CD14-positive monocyte (primary cell): Measurements from ENCODE around the gene TMEM164. TPM values are rescaled to one million over a fixed set of nuclear protein-coding genes. Genes with fewer than 3 reads are reported as not detected.

Experiments
- DNase-seq, 3 donors: peaks; one replicate each; pipeline ENCODE4 v3.0.0-alpha.2; 2011 to 2022
- H2AFZ ChIP-seq: 2 replicates; pipeline ENCODE4 v1.6.0; 2012; ENCODE audit warnings: mild to moderate bottlenecking, low read depth, low read length, inconsistent platforms; ENCODE audit not compliant: insufficient read depth, poor library complexity, severe bottlenecking
- H3K27ac ChIP-seq, 2 donors: 1 replicate in 1 of 2; 2 replicates in 1 of 2; pipeline ENCODE4 v1.5.1; 2012 to 2013; ENCODE audit warnings: low read length in 2 of 2, control low read depth in 1 of 2, inconsistent platforms in 1 of 2, low read depth in 1 of 2, mild to moderate bottlenecking in 1 of 2
- H3K27me3 ChIP-seq, 2 donors: one replicate each; pipeline versions ENCODE4 v1.6.0 to v1.6.1; 2011 to 2013; ENCODE audit warnings: low read length in 2 of 2; ENCODE audit not compliant: control insufficient read depth in 2 of 2, insufficient read depth in 2 of 2
- H3K36me3 ChIP-seq, 2 donors: replicated peaks in 1 of 2; 1 replicate in 1 of 2; 2 replicates in 1 of 2; pipeline versions ENCODE4 v1.5.1 to v1.6.1; 2012 to 2013; ENCODE audit warnings: low read length in 2 of 2, control low read depth in 1 of 2, inconsistent platforms in 1 of 2, mild to moderate bottlenecking in 1 of 2; ENCODE audit not compliant: insufficient read depth in 2 of 2, control insufficient read depth in 1 of 2
- H3K4me1 ChIP-seq, 2 donors: 1 replicate in 1 of 2; 2 replicates in 1 of 2; pipeline versions ENCODE4 v1.5.1 to v1.6.1; 2012 to 2013; ENCODE audit warnings: low read length in 2 of 2, control low read depth in 1 of 2, inconsistent platforms in 1 of 2, mild to moderate bottlenecking in 1 of 2, moderate library complexity in 1 of 2; ENCODE audit not compliant: insufficient read depth in 2 of 2, control insufficient read depth in 1 of 2
- H3K4me2 ChIP-seq: replicated peaks from 2 replicates; pipeline ENCODE3; 2012; ENCODE audit warnings: low read length, moderate library complexity, mild to moderate bottlenecking; ENCODE audit not compliant: poor library complexity, severe bottlenecking; ENCODE audit errors: extremely low read depth
- H3K4me3 ChIP-seq, 3 experiments: fragments of 200-600 bp in 1 of 3; sonication (generic) in 1 of 3; replicated peaks in 1 of 3; 1 replicate in 2 of 3; 2 replicates in 1 of 3; pipeline ENCODE4 v1.5.1; 2011 to 2013; ENCODE audit warnings: low read length in 3 of 3, mild to moderate bottlenecking in 3 of 3, control low read depth in 2 of 3, low read depth in 2 of 3, inconsistent platforms in 1 of 3, moderate library complexity in 1 of 3
- H3K79me2 ChIP-seq: 2 replicates; pipeline ENCODE4 v1.6.0; 2012; ENCODE audit warnings: mild to moderate bottlenecking, control low read depth, inconsistent platforms, low read length, moderate library complexity; ENCODE audit not compliant: insufficient read depth
- H3K9ac ChIP-seq: 2 replicates; pipeline ENCODE4 v1.6.0; 2017; ENCODE audit warnings: low read length, mild to moderate bottlenecking; ENCODE audit not compliant: insufficient read depth, poor library complexity, severe bottlenecking
- H3K9me3 ChIP-seq, 2 donors: replicated peaks in 1 of 2; 1 replicate in 1 of 2; 2 replicates in 1 of 2; pipeline versions ENCODE4 v1.5.1 to v1.6.1; 2012 to 2013; ENCODE audit warnings: low read length in 2 of 2, control low read depth in 1 of 2; ENCODE audit not compliant: control insufficient read depth in 1 of 2, insufficient read depth in 1 of 2
- H4K20me1 ChIP-seq: 2 replicates; pipeline ENCODE4 v1.6.0; 2012; ENCODE audit warnings: mild to moderate bottlenecking, low read length, control low read depth, moderate library complexity; ENCODE audit not compliant: insufficient read depth
- H3K27ac Mint-ChIP-seq, 7 donors: one replicate each; pipeline ENCODE4 v1.8.0; 2020; ENCODE audit warnings: mild to moderate bottlenecking in 7 of 7, mixed read lengths in 7 of 7, moderate library complexity in 6 of 7, inconsistent platforms in 2 of 7
- H3K27me3 Mint-ChIP-seq, 3 donors: one replicate each; pipeline ENCODE4 v1.8.0; 2021 to 2022; ENCODE audit warnings: low read depth in 3 of 3, mild to moderate bottlenecking in 3 of 3, mixed read lengths in 3 of 3, moderate library complexity in 3 of 3, inconsistent platforms in 1 of 3
- H3K36me3 Mint-ChIP-seq, 2 donors: one replicate each; pipeline ENCODE4 v1.8.0; 2020; ENCODE audit warnings: mixed read lengths in 2 of 2, inconsistent platforms in 1 of 2, mild to moderate bottlenecking in 1 of 2
- H3K4me1 Mint-ChIP-seq: one replicate; pipeline ENCODE4 v1.8.0; 2020; ENCODE audit warnings: mild to moderate bottlenecking, mixed read lengths
- H3K4me3 Mint-ChIP-seq, 2 donors: one replicate each; pipeline ENCODE4 v1.8.0; 2020; ENCODE audit warnings: mild to moderate bottlenecking in 2 of 2, mixed read lengths in 2 of 2, moderate library complexity in 1 of 2
- H3K9me3 Mint-ChIP-seq, 7 donors: one replicate each; pipeline ENCODE4 v1.8.0; 2020 to 2022; ENCODE audit warnings: mixed read lengths in 7 of 7, mild to moderate bottlenecking in 6 of 7, moderate library complexity in 6 of 7, inconsistent platforms in 2 of 7
- WGBS: methylation state at CpG from one replicate; pipeline ENCODE4 v1.1.5; 2013; ENCODE audit warnings: missing lambda C conversion rate; ENCODE audit not compliant: insufficient coverage; 5-methylcytosine and 5-hydroxymethylcytosine counted together
- intact Hi-C, 2 donors: fragments of 100-400 bp; cut with micrococcal nuclease; formaldehyde crosslinking; loops; one replicate each; pipeline versions ENCODE4 v1.15.0 to v1.15.1; 2023
- polyA plus RNA-seq, 3 donors: library from polyadenylated mRNA; depleted of rRNA in 1 of 3; unstranded in 2 of 3; stranded (reverse) in 1 of 3; fragments of 300-500 nt in 2 of 3; fragments of >200 nt in 1 of 3; fragmentation: Illumina TruSeq in 2 of 3; gene quantifications; 1 replicate in 2 of 3; 2 replicates in 1 of 3; pipeline ENCODE4 v1.2.3, GENCODE V29; 2012 to 2021
- TF ChIP-seq, protein P1 (sequence below): fragments of 200-600 bp; IDR thresholded peaks from one replicate; pipeline ENCODE4 v1.8.0; 2022; ENCODE audit warnings: antibody characterized with exemption, mild to moderate bottlenecking

TMEM164 gene
- polyA plus RNA-seq, 3 donors = 5.3 to 39.5 (median 7.3) TPM

DNA sequence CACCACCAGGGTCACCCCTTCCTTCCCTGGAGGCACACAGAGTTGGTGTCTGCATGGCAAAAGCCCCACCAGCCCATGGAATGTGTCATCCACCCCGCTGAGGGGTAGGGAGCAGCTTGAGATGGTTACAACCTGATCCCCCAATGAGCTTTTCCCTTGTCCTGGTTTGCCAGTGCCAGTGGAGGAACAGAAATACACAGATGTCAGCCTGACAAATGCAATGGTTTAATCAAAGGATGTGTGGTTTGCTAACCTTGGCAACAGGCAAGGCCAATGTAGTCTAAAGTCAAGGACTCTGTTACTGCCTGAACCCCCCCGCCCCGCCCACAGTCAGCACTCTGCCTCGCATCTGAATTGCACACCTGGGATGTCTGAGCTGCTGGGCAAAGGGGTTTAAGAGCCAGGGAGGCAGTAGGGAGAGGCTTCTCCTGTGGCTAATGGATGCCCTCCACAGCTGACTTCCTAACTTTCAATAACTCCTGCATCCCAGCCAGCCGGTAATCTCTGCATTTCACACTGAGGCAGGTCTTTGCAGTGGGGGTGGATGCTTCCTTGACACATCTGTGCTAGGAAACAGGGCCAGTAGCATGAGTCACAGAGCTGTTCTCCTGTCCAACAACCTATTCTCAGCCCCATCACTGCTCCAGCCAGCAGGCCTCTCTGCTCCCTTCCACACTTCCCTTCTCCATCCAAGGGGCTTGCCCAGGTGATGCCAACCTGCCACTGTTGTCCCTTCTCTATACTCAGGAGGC is 177.4 kb downstream of the TMEM164 start:
- Histone ChIP-seq H3K4me2 (no peak overlapping the region), H3K36me3 (peaks cover 19 to 65% of the 10 kb centered on the region in 2 donors), H3K27ac (no peak overlapping the region), H3K9ac (no peak overlapping the region), H3K4me3 (no peak overlapping the region), H4K20me1 (peaks cover 49% of the 10 kb centered on the region), H2AFZ (no peak overlapping the region), H3K4me1 (peaks cover 0 to 2% of the 10 kb centered on the region in 2 donors), H3K79me2 (no peaks in the 10 kb centered on the region), H3K27me3 (no peaks in the 10 kb centered on the region), H3K9me3 (no peaks in the 10 kb centered on the region)
- TF ChIP-seq, protein P1, sequence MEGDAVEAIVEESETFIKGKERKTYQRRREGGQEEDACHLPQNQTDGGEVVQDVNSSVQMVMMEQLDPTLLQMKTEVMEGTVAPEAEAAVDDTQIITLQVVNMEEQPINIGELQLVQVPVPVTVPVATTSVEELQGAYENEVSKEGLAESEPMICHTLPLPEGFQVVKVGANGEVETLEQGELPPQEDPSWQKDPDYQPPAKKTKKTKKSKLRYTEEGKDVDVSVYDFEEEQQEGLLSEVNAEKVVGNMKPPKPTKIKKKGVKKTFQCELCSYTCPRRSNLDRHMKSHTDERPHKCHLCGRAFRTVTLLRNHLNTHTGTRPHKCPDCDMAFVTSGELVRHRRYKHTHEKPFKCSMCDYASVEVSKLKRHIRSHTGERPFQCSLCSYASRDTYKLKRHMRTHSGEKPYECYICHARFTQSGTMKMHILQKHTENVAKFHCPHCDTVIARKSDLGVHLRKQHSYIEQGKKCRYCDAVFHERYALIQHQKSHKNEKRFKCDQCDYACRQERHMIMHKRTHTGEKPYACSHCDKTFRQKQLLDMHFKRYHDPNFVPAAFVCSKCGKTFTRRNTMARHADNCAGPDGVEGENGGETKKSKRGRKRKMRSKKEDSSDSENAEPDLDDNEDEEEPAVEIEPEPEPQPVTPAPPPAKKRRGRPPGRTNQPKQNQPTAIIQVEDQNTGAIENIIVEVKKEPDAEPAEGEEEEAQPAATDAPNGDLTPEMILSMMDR = no peak
- Mint-ChIP-seq H3K36me3 (peaks cover 35 to 43% of the 10 kb centered on the region in 2 donors), H3K27me3 (peaks cover 0 to 6% (median 0%) of the 10 kb centered on the region in 3 donors), H3K4me3 (no peak overlapping the region), H3K27ac (no peak overlapping the region), H3K4me1 (peaks cover 2% of the 10 kb centered on the region), H3K9me3 (no peaks in the 10 kb centered on the region)
- intact Hi-C loops = no loop called here
- no peak for DNase-seq
- no CpG with 5 or more reads among the region's 5 CpGs for WGBS

DNA sequence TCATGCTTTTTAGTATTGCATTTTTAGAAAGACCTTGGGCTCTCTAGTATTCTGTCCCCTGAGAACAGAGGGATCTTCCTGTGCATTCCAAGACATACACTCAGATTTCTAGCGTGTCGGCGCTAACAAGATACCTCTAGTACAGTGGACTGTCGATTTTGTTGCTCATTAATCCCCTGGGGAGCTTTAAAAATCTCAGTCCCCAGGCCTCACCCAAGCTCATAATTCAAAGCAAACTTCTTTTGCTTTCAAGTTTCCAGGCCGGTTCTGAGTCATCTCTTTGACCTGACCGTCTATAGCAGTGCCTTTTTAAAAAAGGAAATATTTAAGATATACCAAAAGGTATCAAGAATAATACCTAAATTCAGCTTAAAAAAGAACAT is 178.0 kb downstream of the TMEM164 start:
- Mint-ChIP-seq H3K27ac (no peak overlapping the region), H3K36me3 (peaks cover 33 to 41% of the 10 kb centered on the region in 2 donors), H3K4me3 (no peak overlapping the region), H3K4me1 (no peaks in the 10 kb centered on the region), H3K27me3 (peaks cover 0 to 6% (median 0%) of the 10 kb centered on the region in 3 donors), H3K9me3 (no peaks in the 10 kb centered on the region)
- no peak overlapping the region for H3K9ac ChIP-seq
- H3K27me3 ChIP-seq = no peaks in the 10 kb centered on the region
- intact Hi-C loops = no loop called here
- TF ChIP-seq, protein P1 = no peak
- no peaks in the 10 kb centered on the region for H3K79me2 ChIP-seq
- no peak overlapping the region for H3K4me3 ChIP-seq
- H2AFZ ChIP-seq = no peak overlapping the region
- WGBS = 100% methylated on average over 1 of the region's 6 CpGs
- H3K4me1 ChIP-seq = no peaks in the 10 kb centered on the region
- H3K9me3 ChIP-seq = no peaks in the 10 kb centered on the region
- no peak for DNase-seq
- H3K36me3 ChIP-seq = peaks cover 19 to 59% of the 10 kb centered on the region in 2 donors
- H4K20me1 ChIP-seq = peaks cover 43% of the 10 kb centered on the region
- no peak overlapping the region for H3K27ac ChIP-seq
- H3K4me2 ChIP-seq = no peak overlapping the region
